HG02798 (cell line): ENCODE measurements around the gene SCN11A.

Experiments used
- ATAC-seq: cut with Tn5 transposase; IDR thresholded peaks from one replicate; pipeline ENCODE4 v1.9.1; 2021; ENCODE audit warnings: mild to moderate bottlenecking; ENCODE audit not compliant: unreplicated experiment, poor library complexity

SCN11A gene

GRCh38 chr3:39051649-39052561 lies at the start of gene SCN11A, which contains the start of gene WDR48:
Gene SCN11A, minus strand, starts transcription at chr3:39051944. Its CDS starts 101,582 bp downstream, at chr3:38950362.
Gene WDR48, plus strand, starts transcription at chr3:39052016. Its CDS starts 10 bp downstream, at chr3:39052026.
- ATAC-seq, result peak; percentile 100

GRCh38 chr3:39101022-39101689 lies 49.4 kb upstream of the SCN11A start:
- ATAC-seq, result peak; percentile 68

- ATAC-seq, result no peak
These were observed 48.7 kb upstream of the SCN11A start for GRCh38 chr3:39100500-39100886.

DNA sequence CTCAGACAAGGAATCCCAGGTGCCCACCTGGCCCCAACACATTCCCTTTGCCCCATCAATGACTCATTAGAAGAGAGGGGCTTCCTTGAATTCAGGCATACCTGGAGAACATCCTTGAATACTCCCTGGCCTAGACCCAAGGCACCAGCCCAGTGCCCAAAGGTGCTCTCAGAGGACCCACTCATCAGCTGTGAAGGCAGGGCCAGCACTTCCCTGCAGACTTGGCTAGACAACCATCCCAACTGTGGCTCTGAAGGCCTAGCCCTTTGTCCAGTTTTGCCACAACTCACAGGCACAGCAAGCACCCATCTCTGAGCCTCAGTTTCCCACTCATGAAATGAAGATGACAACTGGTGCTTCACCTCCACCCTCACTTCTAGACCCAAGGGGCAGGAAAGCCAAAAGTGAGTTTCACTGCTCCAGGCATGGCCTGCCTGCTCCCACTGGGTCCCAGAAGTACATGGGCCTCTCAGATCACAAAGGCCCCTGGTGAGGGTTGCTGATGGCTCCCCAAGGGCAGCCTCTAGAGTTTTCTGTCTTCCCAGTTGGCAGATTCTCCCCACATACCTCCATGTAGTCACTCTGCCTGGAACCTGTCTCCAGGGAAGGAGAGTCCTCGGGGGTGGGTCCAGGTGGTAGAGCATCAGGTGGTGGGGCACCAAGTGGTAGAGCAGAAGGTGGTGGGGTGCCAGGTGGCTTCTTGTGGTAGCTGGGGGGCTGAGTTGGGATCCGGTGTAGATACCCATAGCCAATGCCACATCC lies 48.2 kb upstream of the SCN11A start:
- no peak for ATAC-seq

- ATAC-seq, result no peak
These were observed 47.5 kb upstream of the SCN11A start for GRCh38 chr3:39099242-39099641.

- no peak for ATAC-seq
These were observed 46.8 kb upstream of the SCN11A start for GRCh38 chr3:39098473-39099000.

GRCh38 chr3:39097716-39098472 lies 46.1 kb upstream of the SCN11A start:
- no peak for ATAC-seq

GRCh38 chr3:39096775-39097174 lies 45.0 kb upstream of the SCN11A start:
- no peak for ATAC-seq

DNA sequence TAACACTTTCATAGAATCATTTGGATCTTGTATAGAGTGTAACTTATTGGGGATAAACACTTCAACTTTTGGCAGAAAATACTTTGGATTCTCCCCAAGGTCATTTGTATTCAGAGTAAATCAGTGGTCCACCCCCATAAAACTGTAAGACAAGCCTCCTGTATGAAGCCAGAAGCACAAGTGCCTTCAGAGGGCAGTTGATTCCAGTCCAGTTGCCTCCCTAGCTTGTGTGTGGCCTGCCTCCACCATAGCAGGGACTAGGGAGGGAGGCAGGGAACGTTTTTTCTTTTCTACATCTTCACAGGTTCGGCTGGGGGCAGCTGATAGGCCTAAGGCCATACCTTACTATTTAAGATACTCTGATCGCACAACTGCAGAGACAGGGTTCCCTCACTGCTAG lies 44.0 kb upstream of the SCN11A start:
- no peak for ATAC-seq

DNA sequence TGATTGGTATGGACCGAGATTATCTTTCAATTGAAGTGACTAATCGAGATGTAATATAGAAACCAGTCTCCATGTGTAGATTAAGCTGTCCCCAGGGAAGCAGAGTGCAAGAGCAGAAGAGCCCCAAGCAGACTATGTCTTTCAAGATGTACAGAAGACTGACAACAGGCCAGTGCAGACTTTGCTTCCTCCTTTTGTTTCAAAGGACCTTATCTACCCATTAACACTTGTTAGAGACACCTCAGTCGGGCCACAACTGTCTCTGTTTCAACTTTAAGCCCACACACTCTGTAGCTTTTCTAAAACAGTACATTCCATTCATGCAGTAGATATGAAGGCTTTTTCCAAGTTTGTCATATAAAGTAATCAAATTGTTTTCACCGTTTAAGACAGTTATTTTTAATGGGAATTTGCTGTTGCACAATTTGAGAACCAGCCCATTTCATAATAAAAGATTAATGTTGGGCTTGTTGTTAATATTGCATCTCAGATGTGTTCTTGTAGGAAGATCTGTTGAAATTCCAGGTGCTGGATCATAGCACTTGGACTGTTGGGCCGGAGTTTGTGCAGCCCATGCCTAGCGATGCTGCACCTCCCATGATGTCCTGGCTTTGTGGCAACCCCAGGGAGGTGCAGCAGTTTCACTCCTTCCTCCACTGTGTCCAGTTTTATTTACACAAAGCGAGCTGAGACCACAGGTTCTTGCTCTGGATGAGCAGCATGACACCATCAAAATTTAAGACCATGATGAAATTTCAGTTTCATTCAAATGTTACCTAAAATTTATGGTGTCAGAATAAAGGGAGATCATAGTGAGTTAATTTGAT lies 43.3 kb upstream of the SCN11A start:
- no peak for ATAC-seq

DNA sequence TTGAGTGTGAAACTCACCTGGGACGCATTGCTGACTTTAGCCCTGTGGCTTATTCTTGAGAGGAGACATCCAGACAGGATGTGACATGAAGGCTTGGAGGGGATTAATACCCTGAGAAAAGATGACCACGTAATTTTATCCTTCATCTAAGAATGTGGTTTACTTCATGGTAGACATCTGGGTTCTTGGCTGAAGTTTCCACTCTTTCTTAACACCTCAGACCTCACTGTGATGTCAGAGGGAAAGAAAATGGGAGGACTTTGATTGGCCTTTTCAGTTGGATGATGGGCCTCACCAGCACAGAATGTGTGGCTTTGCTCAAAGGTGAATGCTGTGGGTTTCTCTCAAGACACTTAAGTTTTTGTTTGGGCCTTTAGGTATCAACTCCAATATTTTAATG lies 39.2 kb upstream of the SCN11A start:
- ATAC-seq, result no peak

GRCh38 chr3:39088889-39089288 lies 37.1 kb upstream of the SCN11A start:
- ATAC-seq, result no peak

- no peak for ATAC-seq
These were observed 36.7 kb upstream of the SCN11A start for GRCh38 chr3:39088456-39088855.

GRCh38 chr3:39086144-39086543 lies 34.4 kb upstream of the SCN11A start:
- ATAC-seq, result peak; percentile 47

DNA sequence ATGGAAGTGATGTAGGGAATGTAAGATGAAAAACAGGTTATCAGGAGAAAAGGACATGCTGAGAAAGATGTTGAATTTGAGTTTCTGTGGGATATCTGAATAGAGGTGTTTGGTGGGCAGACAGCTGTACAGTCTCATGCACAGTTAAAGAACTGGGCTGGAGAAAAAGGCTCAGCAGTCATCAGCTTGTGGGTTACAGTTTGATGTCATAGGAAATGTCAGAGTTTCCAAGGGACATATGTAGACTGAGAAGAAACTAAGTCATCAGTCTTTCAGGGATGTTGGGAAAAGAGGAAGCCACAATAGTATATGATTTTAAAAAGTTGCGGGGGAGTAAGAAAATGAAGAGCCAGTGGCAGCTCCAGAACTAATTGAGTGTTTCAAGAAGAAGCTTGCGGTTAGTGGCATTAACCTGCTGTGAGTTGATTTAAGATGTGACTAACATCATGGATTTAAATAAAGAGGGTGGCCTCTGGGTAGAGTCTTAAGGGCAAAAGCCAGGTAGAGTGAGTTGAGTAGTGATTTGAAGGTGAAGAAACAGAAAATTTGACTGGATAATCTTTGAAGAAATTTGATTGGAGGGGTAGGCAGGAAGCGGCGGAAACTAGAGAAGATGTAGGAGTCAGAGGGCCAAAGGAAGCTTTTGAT lies 31.0 kb upstream of the SCN11A start:
- ATAC-seq, result no peak

- ATAC-seq, result no peak
These were observed 28.3 kb upstream of the SCN11A start for GRCh38 chr3:39080026-39080425.

- no peak for ATAC-seq
These were observed 27.8 kb upstream of the SCN11A start for GRCh38 chr3:39079530-39079929.

- ATAC-seq, result no peak
These were observed 24.2 kb upstream of the SCN11A start for GRCh38 chr3:39075910-39076309.
